Osteocyte (in vitro differentiated cells): ENCODE measurements around the gene FAM222B. TPM values are rescaled to one million over a fixed set of nuclear protein-coding genes. Genes with fewer than 3 reads are reported as not detected.
"Not testable (repeated sequence)": the region's sequence is repeated elsewhere in the genome, so short reads cannot be mapped to it uniquely, and the experiment has no call there.

Source experiments
- DNase-seq: peaks from one replicate; pipeline ENCODE4 v3.0.0; 2021; ENCODE audit warnings: mixed read lengths; ENCODE audit not compliant: unreplicated experiment; ENCODE audit errors: extremely low spot score
- H3K27ac Mint-ChIP-seq: one replicate; pipeline ENCODE4 v1.8.0; 2021; ENCODE audit warnings: mild to moderate bottlenecking, mixed read lengths; ENCODE audit not compliant: unreplicated experiment
- H3K27me3 Mint-ChIP-seq: one replicate; pipeline ENCODE4 v1.8.0; 2021; ENCODE audit warnings: mixed read lengths; ENCODE audit not compliant: unreplicated experiment
- H3K36me3 Mint-ChIP-seq: one replicate; pipeline ENCODE4 v1.8.0; 2021; ENCODE audit warnings: mixed read lengths; ENCODE audit not compliant: unreplicated experiment
- H3K4me1 Mint-ChIP-seq: one replicate; pipeline ENCODE4 v1.8.0; 2021; ENCODE audit warnings: mixed read lengths; ENCODE audit not compliant: unreplicated experiment
- H3K4me3 Mint-ChIP-seq: one replicate; pipeline ENCODE4 v1.8.0; 2021; ENCODE audit warnings: mild to moderate bottlenecking, moderate library complexity, mixed read lengths; ENCODE audit not compliant: unreplicated experiment
- H3K9me3 Mint-ChIP-seq: one replicate; pipeline ENCODE4 v1.8.0; 2021; ENCODE audit warnings: mixed read lengths; ENCODE audit not compliant: unreplicated experiment
- total RNA-seq: library from RNA; stranded (reverse); gene quantifications from 2 replicates; pipeline ENCODE4 v1.2.1, GENCODE V29; 2021
- TF ChIP-seq, protein P1 (sequence below): fragments of 200-600 bp; sonication (generic); IDR thresholded peaks from 2 replicates; pipeline ENCODE4 v1.5.0; 2021; ENCODE audit warnings: antibody characterized with exemption, mild to moderate bottlenecking, moderate library complexity

The FAM222B gene
- total RNA-seq, 1 donor from 2014 or later, result 21.2 TPM

GRCh38 chr17:28737316-28737715 is 105.3 kb downstream of the FAM222B start:
- H3K9me3 Mint-ChIP-seq, result no peaks in the 10 kb centered on the region
- DNase-seq, result no peak
- no peak overlapping the region for H3K4me3 Mint-ChIP-seq
- H3K27ac Mint-ChIP-seq, result no peak overlapping the region
- H3K27me3 Mint-ChIP-seq, result no peaks in the 10 kb centered on the region
- peaks cover 2% of the 10 kb centered on the region for H3K36me3 Mint-ChIP-seq
- peaks cover 6% of the 10 kb centered on the region for H3K4me1 Mint-ChIP-seq
- TF ChIP-seq, protein P1, sequence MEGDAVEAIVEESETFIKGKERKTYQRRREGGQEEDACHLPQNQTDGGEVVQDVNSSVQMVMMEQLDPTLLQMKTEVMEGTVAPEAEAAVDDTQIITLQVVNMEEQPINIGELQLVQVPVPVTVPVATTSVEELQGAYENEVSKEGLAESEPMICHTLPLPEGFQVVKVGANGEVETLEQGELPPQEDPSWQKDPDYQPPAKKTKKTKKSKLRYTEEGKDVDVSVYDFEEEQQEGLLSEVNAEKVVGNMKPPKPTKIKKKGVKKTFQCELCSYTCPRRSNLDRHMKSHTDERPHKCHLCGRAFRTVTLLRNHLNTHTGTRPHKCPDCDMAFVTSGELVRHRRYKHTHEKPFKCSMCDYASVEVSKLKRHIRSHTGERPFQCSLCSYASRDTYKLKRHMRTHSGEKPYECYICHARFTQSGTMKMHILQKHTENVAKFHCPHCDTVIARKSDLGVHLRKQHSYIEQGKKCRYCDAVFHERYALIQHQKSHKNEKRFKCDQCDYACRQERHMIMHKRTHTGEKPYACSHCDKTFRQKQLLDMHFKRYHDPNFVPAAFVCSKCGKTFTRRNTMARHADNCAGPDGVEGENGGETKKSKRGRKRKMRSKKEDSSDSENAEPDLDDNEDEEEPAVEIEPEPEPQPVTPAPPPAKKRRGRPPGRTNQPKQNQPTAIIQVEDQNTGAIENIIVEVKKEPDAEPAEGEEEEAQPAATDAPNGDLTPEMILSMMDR, result no peak

- H3K4me1 Mint-ChIP-seq, H3K36me3 Mint-ChIP-seq, H3K27me3 Mint-ChIP-seq, H3K27ac Mint-ChIP-seq, H3K4me3 Mint-ChIP-seq, DNase-seq, H3K9me3 Mint-ChIP-seq: not testable (repeated sequence)
Observed at GRCh38 chr17:28735913-28736769, 106.4 kb downstream of the FAM222B start.

DNA sequence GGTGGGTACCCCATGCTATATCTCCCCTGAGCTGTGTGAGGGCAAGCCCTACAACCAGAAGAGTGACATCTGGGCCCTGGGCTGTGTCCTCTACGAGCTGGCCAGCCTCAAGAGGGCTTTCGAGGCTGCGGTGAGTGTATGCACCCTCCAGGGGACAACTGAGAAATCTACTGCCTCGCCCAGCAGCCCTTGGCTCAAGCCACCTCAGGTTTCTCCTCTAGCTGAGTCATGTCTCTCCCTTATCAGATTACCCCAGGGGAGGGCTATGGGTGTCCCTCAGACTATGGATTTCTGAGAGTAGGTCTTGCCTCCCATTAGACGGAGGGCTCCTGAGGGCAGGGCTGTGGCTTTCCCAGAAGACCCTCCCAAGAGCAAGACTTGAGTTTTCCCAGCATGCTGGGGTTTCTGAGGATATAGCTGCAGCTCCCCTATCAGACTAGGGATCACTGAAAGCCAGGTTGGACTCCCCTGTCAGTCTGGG is 107.3 kb downstream of the FAM222B start:
- H3K27ac Mint-ChIP-seq, result no peak overlapping the region
- no peak for DNase-seq
- no peaks in the 10 kb centered on the region for H3K9me3 Mint-ChIP-seq
- no peak overlapping the region for H3K4me3 Mint-ChIP-seq
- H3K27me3 Mint-ChIP-seq, result no peaks in the 10 kb centered on the region
- TF ChIP-seq, protein P1, result no peak
- H3K4me1 Mint-ChIP-seq, result no peaks in the 10 kb centered on the region
- peaks cover 2% of the 10 kb centered on the region for H3K36me3 Mint-ChIP-seq

DNA sequence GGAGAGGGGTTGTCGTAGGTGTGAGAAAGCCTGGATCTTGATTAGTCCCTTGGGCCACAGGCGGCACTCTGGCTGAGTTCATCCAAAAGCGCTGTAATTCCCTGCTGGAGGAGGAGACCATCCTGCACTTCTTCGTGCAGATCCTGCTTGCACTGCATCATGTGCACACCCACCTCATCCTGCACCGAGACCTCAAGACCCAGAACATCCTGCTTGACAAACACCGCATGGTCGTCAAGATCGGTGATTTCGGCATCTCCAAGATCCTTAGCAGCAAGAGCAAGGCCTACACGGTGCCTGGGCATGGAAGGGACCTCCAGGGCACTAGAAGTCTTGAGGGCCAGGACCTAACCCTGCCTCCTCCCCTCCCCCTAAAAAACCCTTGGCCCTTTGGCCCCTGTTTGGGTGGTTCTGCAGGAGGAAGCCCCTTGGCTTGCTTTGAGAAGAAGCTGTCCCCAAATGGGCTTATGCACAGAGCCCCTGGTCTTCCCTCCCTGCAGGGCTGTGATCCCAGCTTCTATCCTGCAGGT is 107.8 kb downstream of the FAM222B start:
- DNase-seq, result no peak
- H3K9me3 Mint-ChIP-seq, result no peaks in the 10 kb centered on the region

GRCh38 chr17:28733346-28733745 is 109.2 kb downstream of the FAM222B start:
- TF ChIP-seq, protein P1, result no peak
- no peaks in the 10 kb centered on the region for H3K27me3 Mint-ChIP-seq
- DNase-seq, result no peak
- no peaks in the 10 kb centered on the region for H3K9me3 Mint-ChIP-seq
- H3K4me1 Mint-ChIP-seq, result peaks cover 4% of the 10 kb centered on the region
- no peaks in the 10 kb centered on the region for H3K36me3 Mint-ChIP-seq
- no peak overlapping the region for H3K27ac Mint-ChIP-seq
- H3K4me3 Mint-ChIP-seq, result no peak overlapping the region

More for the DNA sequence above, 107.8 kb downstream of the FAM222B start:
- Mint-ChIP-seq H3K27ac (no peak overlapping the region), H3K36me3 (peaks cover 2% of the 10 kb centered on the region), H3K4me1 (no peaks in the 10 kb centered on the region), H3K4me3 (no peak overlapping the region), H3K27me3 (no peaks in the 10 kb centered on the region)
- TF ChIP-seq, protein P1, result no peak
